ENCODE measurements around the gene OLIG3.

The OLIG3 gene

GRCh38 chr6:137495703-137496336 lies 1.6 kb upstream of the OLIG3 start:
- DNase-seq = no peak

GRCh38 chr6:137494988-137495702 lies 951 bp upstream of the OLIG3 start:
- DNase-seq = no peak

GRCh38 chr6:137493218-137494038 lies 766 bp downstream of the OLIG3 start:
- peak; percentile 38 for DNase-seq

DNA sequence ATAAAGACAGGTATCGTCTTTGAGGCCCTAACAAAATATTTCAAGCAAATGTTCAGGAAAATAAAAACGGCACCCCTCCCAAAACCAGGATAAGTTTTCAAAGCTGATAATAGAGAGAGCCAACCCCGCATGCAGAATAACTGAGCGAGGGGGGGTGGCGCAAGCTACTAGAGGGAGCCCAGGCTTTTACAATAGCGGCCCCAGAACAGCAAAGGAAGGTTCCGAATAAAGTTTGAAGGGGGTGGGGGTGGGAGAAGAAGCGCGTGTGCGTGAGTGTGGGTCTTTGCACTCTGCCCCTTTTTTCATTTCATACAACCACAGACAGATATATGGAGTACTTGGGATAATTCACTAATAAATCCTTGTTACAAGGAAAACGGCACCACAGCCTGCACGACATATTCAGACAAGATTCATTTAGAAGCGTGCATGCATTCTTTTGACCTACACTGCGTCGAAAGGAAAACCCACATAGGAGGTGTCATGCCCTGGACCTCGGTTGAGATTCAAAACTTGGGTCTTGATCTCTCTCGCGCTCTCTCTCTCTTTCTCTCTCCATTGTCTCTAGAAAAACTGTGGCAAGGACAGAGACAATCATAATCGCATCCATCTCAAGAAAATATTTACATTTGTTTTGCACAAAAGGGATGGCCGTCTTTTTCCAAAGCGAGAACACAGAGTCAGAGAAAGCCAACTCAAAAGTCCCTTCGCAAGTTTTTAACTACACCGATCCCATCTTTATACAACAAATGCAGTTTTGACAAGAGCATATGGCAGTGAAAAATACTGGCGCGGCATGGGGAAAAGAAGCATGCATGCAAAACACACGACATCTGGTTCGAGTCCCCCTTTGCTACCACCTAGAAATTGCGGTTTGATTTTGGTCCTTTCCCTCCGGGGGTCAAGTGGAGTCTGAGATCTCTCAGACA lies 1.6 kb downstream of the OLIG3 start:
- no peak for DNase-seq

DNA sequence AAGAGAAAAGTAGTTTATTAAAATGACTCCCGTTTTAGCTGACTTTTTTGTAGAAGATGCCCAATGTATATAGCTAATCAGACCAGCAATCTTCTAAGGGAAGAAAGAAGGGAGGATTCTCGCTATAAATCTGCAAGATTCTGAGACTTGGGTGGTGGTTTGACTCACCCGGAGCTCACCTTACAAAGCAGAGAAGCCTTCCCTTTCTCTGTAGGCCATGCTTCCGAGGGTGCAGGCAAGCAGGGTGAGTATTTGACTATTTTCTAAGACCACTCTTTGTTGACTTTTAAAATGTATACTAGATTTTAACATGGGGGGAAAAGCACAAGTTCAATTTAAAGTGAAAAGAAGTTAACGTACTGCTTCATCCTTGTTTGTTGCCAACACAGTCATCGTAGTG lies 2.7 kb downstream of the OLIG3 start:
- DNase-seq = no peak

DNA sequence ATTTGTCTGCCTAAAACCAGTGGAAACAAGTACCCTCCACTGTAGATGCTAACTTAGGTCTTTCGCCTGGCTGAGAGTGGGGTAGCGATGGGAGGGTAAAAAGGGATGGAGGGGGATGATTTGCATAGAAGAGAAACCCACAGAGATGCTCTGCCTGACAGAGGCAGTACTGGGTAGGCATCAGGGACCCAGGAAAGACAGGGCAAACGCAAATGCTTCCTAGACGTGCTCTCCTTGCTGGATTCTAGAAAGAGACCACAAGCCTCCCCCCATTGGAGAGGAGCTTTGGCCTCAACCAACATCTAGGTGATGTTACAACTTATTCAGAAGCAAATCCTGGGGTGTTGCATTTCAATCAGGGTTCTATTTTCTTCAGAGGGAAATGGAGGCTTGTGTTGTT lies 3.2 kb downstream of the OLIG3 start:
- DNase-seq = no peak

DNA sequence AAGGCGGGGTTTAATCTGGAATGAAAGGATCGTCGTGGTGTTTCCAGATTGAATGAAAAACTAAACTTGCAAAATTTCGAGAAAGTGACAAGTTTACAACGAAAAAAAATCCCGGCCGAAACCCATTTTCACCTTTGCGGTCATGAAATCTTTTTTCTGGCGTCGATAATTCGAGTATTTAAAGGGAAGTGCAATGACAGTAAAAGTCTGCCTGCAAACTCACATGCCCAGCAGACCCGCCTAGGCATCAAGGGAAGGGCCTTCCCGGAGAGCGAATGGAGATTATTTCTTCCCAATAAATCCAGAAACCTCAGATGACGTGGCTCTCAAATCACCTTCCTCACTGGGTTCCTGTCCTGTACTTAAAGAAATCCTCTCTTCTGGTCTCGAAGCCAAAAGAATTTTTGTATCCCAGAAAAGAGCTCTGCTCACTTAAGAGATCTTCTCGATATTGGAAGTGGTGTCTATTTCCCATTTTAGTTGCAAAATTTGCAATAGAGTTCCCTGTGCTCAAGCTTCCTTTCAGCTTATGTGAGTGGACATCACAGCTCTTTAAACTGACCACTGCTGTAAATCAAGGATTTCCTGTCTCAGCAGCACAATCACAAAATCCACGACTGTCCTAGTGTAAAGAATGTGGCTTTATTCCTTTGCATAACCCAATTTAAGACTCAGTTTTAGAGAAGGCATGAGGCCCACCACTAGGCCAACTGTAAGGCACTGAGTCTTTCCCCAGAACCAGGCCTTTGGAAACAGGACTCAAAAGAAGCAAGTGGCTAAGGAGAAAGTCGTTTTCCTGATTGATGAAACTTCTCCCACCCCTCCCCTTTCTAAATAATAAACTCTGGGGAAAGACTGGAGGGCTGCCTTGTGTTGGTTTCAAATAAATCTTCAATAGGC lies 3.9 kb downstream of the OLIG3 start:
- DNase-seq = no peak

- no peak for DNase-seq
Observed at GRCh38 chr6:137489046-137490005, 4.9 kb downstream of the OLIG3 start.

DNA sequence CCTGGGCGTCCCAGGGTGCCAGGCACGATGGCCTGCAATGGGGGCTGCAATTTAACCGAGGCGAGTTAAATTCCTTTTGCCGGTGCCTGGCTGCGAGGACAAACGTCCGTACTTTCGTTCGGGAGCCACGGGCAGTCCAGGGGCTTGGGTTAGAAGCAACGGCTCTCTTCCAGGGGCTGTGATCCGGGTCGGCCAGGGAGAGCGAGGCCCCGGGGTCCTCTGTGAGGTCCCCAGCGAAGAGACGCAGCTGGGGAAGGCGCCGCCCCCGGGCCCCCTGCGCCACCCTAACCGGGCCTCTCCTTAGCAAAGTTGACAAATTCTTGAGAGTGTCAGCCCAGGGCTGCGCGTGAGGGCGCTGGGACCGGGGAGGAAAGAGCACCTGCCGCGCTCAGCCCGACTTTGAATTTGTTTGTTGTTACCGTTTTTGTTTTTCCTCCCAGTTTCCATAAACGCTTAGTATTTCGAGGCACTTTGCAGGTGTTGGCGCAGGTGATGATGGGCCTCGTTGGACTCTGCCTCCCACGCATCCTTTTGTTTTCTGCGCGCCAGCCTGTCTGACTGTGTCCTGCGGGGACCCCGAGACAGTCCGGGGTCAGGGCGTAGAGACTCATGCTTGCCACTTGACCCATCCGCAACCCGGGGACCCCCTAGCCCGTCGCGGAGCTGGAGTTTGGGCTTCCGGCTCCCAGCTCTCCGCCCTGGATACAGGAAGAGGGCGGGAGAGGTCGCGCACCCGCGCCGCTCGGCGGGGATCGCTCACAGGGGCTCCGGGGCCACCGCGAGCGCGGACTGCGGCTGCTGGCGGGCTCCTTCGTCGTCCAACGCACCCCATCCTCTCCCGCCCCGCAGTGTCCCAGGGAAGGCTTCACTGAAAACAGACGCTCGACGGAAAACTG lies 5.8 kb downstream of the OLIG3 start:
- DNase-seq = peak; percentile 39

- DNase-seq = no peak
Observed at GRCh38 chr6:137487869-137488149, 6.4 kb downstream of the OLIG3 start.

DNA sequence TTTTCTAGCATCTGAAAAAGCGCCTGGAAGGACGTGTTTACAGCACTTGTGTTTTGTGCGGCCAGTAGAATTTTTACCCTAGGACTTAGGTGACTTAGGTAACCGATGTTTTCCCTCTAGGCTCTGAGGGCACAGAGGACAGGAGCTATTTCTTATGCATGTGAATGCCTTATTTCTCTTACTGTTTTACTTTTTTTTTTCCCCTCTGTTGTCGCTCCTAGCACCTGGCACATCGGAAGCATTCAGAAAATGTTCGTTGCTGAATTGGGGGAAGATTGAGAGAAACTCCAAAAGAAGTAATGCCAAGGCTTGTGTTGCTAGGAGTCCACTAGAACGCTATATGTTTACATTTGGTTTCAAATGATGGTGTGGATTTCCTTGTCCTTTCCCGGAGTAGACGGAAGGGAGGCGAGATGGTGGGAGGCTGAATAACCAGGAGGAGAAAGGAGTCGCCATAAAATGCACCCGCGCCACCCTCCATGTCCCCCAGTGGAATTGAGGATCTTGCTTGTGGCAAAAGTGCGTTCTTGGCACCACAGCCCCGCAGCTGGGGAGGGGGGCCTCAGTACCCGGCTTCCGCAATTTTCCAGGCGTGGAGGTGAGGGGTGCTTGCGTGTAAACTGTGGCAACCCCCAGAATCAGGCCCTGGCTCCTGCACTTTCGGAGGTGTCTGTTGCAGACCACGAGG lies 6.9 kb downstream of the OLIG3 start:
- no peak for DNase-seq

- no peak for DNase-seq
Observed at GRCh38 chr6:137486416-137486815, 7.8 kb downstream of the OLIG3 start.

GRCh38 chr6:137480431-137480830 lies 13.8 kb downstream of the OLIG3 start:
- DNase-seq = no peak

GRCh38 chr6:137475103-137475502 lies 19.1 kb downstream of the OLIG3 start:
- no peak for DNase-seq

GRCh38 chr6:137473598-137473997 lies 20.6 kb downstream of the OLIG3 start:
- DNase-seq = no peak

DNA sequence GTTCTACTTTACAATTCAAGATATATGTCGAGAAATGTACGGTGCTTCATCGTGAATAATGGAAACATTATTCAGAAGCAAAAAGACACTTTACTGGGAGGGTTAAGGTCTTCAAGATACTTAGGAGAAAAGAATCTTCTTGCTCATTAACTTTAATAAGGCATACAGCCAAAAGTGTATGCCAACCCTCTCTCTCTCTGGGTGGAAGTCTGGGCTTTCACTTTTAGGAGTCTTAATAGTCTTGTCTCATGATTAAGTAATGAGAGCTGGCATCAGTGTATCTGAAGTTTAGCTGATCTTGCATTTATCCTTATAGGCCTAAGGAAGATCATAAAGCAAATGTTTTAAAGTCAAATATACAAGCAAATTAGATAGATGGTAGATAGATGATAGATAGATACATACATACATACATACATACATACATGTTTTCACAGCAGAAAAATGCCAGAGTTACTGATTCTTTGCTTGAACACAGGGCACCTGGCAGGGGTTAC lies 21.5 kb downstream of the OLIG3 start:
- no peak for DNase-seq

DNA sequence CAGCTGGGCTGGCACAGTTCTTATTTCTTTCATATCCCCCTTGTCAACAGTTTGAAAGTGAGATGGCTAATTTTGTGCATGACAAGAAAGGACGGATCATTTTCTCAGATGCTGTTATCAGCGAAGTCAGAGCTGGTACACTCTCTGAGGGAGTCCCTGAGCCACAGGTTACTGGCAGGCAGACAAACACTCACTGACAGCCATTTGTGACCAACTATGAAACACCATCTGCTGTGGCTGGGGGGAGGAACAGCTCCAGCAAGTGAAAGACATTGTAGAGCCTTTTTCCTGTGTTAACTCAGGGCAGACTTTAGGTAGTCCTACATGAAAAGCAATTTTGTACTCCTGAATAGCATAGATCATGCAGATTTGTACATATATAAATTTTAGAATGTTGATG lies 22.2 kb downstream of the OLIG3 start:
- no peak for DNase-seq

DNA sequence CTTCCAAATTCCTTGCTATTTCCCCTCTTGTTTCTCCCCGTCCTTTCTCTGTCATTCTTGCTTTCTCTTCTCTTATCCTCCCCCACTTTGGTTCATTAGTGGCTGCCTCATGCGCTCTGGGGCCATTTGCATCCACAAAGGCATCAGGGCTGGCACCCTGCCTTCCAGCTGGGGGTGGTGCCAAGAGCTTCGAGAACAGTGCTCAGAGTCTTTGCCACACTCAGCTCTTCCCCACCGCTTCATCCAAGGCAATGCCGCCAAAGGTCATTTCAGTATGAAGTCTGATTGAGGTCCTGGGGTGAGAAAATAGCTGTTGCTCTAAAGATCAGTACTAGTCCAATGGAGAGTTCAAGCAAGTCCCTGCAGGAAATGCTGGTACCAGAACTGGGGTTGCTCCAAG lies 22.7 kb downstream of the OLIG3 start:
- DNase-seq = no peak

DNA sequence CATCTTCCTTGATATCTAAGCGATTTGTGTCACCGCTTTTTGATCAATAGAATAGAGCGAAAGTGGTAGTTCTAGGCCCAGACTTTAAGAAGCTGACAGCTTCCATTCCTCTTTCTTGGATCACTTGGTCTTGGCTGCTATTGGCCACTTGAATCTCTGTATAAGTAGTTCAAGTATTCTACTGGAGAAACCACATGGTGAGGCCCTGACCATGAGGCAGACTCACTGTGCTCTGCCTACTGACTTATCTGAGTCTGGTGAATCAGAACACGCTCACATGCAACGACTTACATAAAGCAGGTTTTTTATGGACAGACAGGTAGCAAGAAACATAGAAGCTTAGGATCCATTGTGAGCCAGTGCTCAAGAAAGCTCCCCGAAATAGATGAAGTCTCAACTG lies 27.0 kb downstream of the OLIG3 start:
- no peak for DNase-seq

Measured in activated T-cell treated with anti-CD3 and anti-CD28 coated beads, Interleukin-2, amount 50 U/mL, for 1 hour (primary cell).